ENCODE measurements around the gene CBX8. TPM values are rescaled to one million over a fixed set of nuclear protein-coding genes. Genes with fewer than 3 reads are reported as not detected.

CBX8 gene
- total RNA-seq, 1 donor from 2014 or later: 8.2 TPM

DNA sequence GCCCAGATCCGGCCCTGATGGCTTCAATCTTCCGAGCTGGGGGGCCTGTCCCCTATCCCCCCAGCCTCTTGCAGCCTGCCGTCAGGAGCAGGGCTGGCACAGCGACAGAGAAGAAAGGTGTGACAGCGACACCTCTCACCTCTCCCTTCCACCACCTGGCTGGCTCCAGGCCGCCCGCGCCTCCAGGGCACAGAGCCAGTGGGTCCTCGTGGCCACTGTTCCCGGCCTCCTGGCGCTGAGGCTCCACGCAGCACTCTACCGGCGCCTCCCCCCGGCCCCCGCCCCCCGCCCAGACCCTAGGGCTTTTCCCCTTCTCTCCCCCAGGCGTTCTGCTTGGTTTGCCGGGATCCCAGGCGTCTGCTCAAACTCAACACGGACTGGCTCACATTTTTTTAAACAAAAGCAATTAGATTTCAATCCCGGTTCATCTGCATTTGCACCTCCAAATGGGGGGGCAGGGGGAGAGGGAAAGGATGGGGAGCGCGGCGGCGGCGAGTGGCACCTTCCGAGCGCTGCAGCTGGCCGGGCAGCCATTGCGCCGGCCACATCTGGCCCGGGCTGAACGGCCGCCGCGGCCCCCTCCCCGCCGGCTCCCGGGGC, 12.8 kb upstream of the CBX8 start:
- DNase-seq (no peak), ATAC-seq (no peak)
- intact Hi-C loops (cut with micrococcal nuclease): no loop called here

DNA sequence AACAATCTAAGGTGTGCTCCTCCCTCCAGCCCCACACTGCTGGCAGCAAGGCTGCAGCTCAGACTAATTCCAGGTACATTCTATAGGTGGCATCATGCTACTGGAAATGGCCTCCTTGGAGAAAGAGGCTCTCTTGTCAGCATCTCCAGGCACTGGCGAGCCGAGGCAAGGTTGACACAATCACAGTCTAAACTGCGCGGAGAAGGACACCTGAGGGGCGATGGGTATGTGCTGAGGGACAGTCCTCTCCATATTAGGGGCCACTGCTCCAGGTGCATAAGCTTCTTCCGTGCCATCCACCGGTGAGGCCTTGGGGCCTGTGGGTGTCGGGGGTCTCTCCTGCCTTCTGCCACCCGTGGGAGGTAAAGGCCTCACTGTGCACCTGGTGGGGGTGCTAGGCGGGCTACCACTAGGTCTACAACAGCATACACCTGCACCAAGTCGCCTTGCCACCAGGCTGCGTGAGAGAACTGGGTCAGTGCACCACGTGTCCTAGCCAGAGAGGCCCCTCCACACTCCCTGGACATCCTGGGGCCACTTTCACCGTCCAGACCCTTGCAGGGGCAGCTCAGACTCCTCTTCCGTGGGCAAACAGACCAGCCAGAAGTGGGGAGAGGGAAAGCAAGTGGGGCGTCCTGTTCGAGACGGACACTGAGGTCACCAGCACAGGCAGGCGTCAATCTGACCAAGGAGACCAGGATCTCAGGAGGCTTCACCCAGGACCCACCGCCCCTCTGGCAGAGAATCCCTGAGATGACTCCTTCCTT, 12.1 kb upstream of the CBX8 start:
- intact Hi-C loops (cut with micrococcal nuclease): no loop called here
- ATAC-seq: peak; percentile 61
- no peak for DNase-seq

DNA sequence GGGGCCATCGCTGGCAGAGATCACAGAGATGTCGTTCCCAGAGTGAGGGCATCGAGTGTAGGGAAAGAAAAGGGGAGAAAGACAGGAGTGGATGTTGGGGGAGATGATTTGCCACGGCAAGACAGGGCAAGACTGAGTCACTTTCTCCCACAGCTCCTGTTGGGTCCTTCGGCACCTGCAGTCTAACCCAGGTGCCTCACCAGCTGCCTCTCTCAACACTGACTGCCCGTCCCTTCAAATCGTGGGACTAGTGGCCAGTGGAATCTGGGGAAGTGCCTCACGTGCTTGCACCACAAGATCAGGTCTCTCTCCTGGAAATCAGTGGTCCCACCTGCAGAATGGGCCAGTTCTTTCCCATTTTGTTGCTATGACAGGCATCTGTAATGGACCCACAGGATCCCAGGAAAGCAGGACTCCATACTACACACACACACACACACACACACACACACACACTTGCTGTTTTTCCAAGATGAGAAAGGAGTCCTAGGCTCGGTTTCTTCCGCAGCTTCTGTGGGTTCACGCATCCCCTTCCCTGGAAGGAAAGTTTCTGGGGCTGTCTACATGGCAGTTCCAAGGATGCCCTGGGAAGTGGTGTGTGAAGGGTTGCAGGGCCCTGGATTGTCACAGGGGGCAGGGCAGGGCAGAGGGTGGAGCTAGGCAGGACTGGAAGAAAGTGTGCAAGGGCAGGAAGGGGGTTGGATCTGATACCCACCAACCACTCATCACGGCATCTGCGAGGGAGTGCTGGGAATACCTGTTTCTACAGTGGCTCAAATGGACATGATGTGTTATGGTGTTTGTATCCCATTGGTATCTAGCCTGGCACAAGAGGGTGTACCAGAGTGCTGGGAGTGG, 10.2 kb upstream of the CBX8 start:
- DNase-seq (no peak), ATAC-seq (no peak)
- intact Hi-C loops (cut with micrococcal nuclease): no loop called here

DNA sequence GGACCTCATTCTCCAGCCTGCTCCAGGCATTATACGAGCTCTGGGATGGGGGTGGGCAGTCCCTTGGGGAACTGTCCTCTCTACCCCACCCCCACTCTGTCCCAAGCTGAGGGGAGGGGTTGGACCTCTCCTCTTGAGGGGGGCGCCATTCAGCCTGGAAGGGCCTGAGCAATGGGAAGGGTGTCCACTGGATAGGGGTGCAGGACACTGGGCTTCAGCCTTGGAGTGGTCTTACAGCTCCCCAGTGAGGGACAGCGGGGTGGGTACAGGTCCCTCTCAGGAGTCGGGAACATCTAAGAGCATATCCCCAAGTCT, 9.5 kb upstream of the CBX8 start:
- intact Hi-C loops (cut with micrococcal nuclease): no loop called here
- ATAC-seq (no peak), DNase-seq (no peak)

DNA sequence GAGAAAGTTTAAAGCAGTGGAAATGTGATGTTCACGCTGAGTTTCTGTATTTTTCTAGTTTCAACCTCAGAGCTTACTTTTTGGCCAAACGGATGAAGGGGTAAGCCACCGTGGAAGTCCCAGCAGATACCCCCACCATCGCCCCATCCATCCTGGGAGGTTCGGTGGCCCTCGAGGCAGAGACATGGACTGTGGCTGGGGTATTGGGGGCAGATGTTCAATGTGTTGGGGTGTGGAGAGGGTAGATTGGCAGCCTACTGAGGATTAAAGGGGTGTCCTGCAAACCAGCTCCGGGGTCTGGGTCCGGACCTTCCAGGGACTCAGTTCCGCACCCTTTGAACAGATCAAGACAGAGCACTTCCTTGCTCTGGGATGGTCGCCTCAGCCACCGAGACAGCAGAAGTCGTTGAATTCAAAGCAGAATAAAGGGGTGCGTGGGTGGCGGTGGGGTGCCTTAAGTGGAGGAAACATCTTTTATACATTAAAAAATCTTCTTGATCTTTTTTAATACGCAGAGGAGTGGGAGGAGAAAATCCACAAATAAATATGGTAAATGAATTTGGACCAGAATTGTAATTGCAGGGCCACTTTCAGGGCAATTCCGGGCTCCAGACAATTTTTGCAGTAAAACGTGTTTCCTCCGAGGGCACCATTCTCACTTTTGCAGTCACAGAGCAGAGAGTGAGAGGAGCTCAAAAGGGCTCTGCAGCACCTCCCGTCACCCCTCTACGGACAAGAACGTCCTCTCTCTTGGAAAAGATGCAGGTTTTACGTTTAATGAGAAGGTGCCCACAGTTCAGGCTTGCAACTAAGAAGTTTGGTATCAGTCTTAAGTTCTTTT, 8.2 kb upstream of the CBX8 start:
- intact Hi-C loops (cut with micrococcal nuclease): no loop called here
- no peak for DNase-seq
- ATAC-seq: no peak

DNA sequence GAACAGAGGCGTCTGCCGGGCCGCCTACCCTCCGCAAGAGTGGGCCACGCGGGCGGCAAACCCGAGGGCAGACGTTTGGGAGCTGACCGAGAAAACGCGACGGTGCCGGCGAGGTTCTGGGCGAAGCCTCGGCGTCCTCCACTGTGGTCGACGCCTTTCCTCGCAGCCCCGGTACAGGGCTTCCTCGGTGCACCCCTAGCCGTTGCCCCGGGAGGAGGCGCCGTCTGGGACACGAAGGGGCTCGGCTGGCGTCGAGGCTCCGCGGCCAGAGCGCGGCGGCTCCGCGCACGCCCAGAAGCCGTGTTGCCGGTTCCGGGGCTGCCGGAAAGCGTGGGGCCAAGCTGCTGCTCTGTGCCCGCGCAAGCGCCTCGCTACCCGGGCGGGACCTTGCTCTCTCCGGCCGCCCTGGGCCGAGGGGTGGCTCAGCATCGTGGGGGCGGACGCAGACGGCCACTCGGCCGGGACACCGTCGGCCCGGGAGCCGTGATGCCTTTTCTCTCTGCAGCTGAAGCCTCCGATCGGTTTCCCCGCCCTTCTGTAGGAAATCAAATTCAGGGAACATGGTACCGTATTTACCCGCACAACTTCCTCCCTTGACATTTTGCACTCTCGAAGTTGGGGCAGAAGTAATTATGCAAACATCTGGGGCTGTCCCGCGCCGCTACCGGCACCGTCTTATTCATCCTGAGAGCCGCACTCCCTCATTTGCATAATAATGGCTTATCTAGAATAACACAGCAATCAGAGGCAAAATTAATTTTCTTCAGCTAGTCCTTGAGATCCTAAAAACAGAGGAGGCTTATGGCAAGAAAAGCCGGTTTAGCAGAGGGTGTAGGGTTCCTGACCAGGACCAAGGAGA, 7.3 kb upstream of the CBX8 start:
- DNase-seq (no peak), ATAC-seq (no peak)
- intact Hi-C loops (cut with micrococcal nuclease): no loop called here

DNA sequence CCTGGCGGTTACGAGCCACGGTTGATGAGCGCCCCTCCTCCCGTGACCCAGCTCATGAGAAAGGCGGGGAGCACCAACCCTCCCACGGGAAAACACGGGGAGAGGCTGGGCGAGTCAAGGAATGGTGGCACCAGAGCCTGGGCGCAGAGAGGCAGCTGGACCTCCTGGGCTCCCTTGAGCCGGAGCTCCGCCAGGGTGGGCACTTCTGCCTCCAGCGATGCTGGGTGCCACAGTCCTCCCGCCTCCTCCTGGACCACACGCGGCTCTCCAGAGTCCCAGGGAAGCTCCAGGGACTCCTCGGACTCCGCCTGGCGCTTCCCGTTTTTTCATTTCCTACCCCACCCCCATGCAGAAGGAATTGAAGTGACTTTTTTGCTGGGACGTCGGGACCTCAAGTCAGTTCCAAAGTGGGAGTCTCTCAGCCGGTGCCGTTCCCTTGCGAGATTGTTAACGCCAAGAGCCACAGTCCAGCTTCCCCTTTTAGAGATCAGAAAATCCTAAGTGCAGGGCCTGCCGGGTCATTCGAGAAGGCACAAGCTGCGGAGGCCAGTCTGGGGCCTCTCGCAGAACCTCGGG, 6.6 kb upstream of the CBX8 start:
- no peak for ATAC-seq
- intact Hi-C loops (cut with micrococcal nuclease): no loop called here
- DNase-seq: no peak

DNA sequence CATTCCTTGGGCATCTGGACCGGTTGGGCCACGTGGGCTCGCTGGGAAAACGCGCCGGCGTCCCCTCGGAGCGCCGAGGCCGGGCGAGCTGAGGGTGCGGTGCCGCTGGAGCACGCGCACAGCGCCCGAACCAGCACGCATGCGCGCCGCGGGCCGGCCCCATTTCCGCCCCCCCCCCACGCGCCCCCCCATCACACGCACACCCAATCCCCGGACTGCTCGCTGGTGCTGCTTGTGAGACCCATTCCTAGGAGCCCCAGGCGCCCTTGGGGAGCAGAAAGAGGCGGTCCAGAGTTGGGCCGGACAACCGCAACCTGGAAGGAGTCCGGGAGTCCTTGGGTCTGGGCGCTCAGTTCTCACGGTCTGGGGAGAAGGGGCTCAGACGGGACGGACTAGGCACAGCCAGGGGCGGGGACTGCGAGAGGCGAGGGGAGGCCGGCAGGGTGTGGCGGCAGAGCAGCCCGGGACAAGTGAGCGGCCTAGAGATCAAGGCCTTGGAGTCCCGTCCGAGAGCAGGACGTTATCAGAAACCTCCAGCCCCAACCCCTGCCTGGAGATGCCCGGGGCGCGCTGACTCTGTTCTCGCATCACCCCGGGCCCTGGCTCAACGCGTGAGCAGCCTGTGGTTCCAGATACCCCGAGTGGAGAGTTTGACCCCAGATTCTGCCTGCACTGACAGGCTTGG, 6.0 kb upstream of the CBX8 start:
- no peak for DNase-seq
- intact Hi-C loops (cut with micrococcal nuclease): no loop called here
- ATAC-seq: no peak

DNA sequence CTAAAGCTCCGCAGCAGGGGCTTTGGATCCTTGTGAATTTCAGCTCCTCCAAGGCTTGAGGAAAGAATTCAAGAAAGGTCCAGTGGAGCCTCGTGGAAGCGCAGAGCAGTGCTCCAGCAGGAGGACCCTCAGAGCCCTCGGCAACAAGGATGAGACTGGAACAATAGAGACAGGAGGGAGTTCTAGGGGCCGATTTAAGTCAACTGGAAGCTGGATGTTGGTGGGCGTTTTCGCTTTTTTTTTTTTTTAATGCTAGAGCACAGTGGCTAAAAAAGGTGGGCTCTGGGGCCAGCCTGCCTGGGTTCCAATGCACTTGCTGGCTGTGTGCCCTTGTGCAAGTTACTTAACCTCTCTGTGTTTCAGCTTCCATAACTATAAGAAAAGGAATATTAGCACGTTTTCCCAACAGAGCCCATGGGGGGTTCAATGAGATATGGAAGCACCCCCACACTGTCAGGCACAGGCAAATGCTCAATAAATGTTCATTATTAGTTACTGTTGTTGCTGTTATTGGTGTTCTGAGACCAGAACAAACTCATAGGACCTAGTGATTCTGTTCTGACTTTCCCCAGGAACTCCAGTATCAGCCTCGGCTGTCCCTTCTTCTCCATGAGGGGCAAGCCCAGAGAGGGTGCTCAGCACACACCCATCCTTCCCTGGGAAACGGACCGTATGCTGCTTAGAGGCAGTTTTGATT, 5.3 kb upstream of the CBX8 start:
- intact Hi-C loops (cut with micrococcal nuclease): no loop called here
- ATAC-seq: no peak
- no peak for DNase-seq

DNA sequence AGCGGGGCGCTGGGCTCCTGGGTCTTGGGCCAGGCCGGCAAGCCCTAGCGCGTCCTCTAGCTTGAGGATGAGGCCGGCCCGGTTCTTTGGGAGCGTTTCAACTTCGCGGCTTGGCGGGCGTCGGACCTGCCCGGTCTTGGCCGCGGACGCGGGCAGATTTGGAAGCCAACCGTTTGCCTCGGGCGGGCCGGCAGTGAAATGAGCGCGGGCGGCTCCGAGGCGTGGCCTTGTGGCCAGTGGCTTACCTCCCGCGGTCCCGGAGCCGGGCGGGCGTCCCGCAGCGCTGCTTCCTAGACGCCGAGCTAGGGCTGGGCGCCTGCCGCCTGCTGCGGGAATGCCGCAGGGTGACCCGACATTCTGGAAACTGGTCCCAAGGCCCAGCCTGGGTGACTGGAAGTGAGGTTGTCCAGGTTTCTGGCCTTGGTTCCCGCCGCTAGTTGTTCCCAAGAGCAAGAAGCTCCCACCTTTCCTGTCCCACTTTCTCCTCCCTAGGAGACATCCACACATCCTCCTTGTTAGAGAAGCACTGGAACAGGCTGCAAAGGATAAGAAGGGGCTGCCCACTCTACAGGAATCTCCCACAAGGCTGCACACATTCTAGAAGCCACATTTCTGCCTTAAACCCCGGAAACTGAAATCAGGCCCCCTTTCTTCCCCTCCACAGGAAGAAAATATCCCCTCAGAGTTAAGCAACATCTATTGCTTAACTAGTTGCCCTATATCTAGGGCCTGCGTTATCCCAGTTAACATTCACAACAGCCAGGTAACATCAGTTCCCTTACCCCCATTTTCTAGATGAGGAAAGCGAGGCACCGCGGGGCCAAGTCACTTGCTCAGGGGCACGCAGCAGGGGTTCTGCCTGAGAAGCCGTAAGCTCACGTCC, 4.5 kb upstream of the CBX8 start:
- no peak for DNase-seq
- intact Hi-C loops (cut with micrococcal nuclease): no loop called here
- ATAC-seq: no peak

DNA sequence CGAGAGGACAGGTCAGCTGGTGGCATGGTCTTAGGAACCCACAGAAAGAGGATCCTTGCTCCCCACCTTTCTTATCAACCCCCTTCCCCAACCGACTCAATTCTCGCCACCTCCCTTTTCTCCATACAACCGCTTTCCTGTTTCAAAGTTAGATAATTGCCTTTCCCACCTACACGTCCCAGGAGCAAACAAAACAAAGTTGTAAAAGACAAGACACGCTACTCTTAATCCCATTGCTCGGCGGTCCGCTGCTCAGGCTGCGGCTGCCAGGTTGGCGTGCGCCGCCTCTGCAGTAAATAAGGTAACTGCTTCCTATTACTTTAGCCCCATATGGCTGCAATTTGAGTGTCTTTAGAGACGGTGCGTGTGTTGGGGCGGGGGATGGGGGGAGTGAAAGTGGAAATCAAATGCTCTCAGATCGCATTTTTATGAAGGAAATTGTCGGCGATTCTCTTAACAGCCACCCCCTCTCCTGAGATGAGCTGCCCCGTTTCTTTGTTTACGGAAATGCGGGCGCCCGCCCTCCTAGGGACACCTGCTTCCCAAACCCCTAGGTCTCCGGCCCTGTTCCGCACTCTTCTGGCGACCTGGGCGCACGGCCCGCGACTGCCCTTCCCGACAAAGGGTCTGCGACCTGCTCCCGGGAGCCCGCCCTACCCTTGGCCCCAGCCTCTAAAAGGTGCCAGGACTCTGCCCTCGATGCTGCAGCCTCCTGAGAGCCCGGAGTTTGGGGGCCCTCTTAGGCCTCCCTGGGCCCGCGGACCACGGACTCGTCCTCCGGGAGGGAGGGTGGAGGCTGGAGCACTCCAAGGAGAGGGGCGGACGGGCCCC, 3.7 kb upstream of the CBX8 start:
- intact Hi-C loops (cut with micrococcal nuclease): no loop called here
- ATAC-seq (no peak), DNase-seq (no peak)

DNA sequence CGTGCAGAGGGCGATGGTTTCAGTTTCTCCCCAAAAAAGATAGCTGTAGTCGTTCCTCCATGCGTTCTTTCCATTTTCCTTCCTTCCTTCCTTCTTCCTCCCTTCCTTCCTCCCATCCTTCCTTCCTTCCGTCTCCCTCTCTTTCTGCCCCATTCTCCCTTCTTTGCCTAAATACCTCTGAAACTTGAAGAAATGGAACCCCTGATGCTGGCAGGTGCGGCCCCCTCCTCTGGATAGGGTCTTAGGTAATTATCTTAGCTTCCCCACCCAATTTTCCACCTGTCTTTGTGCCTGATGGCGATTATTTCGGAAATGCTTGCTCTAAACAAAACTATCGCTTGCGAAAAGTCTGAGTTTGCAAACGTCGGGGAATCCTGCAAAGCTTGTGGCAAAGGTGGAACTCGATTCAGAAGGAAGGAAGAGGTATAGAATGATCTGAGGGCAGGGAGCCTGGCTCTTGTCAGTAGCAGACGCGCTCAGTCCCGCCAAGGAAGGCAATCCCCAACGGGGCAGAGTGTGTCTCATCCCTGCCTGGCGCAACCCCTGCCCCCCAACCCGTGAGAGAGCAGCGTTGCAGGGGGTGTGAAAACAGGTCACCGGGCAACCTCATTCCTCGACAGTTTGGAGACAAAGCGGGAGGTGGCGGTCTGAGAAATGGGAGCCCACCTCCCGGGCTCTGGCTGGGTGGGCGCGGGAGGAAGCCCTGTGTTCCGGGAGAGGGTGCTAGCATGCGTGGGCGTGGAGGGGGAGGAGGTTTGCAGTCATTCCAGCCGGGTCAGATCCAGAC, 2.9 kb upstream of the CBX8 start:
- intact Hi-C loops (cut with micrococcal nuclease): no loop called here
- no peak for ATAC-seq
- no peak for DNase-seq

DNA sequence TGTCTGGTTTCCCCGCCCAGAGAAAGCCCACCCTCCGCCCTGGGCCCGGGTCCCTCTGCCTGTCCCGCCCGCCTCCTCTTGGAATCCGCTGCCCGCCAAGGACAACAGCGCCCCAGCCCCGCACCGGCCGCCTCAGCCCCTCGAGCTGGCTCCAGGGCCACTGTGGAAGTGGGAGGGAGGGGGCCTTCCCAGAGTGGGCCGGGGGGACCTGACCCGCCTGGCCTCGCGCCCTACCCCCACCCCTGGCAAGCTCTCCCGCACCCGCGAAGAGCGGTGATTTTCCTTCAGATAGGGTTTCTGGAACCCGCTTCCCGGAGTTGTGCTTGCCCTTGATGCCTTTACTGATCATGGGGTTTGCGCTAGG, 2.3 kb upstream of the CBX8 start:
- DNase-seq (no peak), ATAC-seq (no peak)
- intact Hi-C loops (cut with micrococcal nuclease): no loop called here

DNA sequence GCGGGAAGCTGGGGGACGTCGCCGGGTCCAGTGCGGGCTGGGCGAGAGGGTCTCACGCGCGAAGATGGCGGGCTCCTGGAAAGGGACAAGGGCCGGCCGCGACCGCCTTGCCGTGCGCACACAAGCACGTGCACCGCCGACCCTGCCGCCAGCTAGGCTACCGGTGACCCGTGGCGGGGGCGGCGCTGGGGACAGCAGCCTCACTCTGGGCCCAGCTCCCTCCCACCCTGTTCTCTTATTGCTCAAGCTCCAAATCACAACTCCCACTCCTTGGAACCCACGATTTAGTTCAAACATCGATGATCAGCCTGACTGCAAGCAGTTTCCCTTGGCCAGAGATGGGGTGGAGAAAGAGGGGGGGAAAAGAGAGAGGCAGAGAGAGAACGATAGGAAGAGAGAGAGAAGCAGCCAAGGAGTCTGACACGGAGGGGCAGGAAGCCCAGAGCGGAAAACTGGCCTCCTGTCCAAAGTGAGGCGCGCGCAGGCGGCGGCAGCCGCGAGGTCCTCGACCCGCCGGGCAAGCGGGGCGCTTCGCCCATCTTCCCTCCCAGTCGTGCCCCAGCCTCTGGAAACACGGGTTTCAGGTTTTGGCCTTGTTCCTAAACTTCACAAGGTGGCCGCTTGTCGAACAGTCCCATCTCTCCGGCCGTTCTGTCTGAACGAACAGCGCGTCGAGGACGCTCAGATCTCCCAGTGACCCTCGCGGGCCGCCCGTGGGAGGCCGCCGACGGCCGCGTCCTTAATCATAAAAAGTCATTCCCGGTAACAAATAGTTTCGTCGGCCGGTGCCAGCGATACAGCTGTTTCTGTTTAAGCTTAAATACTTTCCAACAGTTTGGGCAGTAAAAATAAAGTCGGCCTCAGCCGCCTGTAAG, 1.7 kb upstream of the CBX8 start:
- DNase-seq: no peak
- intact Hi-C loops (cut with micrococcal nuclease): no loop called here
- ATAC-seq: no peak

Data from left ventricle myocardium superior (tissue), 1 donor.